NCI-H446 treated with DMSO at 0.1 percent for 48 hours (cell line): Measurements from ENCODE around the gene ANKRD17.

ENCODE experiments used
- DNase-seq: peaks from one replicate; lab custom pipeline; 2025; lab: John Stamatoyannopoulos, UW

The ANKRD17 gene

DNA sequence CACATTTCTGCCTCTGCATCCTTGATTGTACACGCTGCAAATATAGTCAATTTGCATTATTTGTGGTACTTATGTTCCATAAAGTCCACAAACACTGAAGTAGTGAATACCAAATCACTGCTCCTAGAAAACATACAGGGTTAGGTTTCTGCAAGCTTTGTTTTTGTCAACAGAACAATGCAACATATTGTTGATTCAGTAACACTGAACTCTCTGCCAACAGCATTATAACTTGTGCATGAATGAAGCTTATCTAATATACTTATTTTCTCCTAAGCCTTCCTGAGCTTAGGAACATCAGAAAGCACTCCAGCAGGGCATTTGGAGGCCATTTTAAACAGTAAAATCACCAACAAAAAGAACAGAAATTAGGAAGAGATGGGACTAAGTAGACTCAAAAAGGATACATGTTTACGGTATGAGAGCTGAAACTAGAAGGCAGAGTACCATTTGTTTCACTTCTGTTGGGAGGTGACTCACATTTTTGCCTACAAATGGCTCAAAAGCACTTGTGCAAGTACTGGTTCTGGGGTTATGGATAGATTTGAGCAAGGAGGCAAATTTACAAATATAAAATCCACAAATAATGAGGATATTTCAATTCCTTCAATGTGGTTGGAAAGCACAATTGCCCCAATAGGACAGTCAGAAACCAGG lies 203.2 kb downstream of the ANKRD17 start:
- no peak for DNase-seq

DNA sequence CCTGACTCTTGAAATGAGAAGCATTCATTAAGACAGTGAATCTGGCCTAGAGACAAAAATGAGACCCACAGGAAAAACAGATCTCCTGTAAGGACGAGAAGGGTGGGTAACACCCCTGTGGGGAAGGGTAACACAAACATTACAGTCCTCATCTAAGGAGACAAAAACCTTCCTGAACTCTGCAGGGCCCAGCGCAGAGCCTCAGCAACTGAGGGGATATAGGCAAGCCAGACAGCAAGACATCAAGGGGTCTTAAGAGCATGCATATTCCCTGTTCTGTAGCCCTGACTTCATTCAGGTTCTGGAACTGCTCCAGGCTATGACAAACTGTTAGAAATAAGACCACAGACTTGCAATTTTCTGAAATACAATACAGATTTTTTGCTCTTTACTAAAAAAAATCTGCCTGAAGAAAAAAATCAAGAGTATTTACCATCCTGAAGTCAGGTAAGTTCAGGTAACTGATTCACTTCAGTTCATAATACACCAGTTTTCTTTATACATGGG lies 204.6 kb downstream of the ANKRD17 start:
- DNase-seq: no peak

DNA sequence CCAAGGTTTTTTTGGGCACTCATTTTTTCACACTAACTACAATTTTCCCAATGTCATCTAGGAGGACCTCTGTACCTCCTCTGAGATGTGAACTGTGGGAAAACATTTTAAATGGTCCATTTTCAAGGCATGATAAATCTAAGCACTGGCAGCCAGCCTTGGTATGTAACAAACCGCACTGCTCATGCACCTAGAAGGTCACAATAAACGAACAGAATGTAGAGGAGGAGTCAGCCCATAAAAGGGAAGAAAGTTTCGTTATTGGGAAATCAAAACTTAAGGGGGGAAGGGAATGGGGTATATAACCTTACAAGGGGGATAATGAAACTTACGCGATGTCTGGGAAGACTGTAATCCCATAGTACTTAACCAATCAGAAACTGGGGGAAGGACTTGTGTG lies 205.5 kb downstream of the ANKRD17 start:
- DNase-seq: no peak

DNA sequence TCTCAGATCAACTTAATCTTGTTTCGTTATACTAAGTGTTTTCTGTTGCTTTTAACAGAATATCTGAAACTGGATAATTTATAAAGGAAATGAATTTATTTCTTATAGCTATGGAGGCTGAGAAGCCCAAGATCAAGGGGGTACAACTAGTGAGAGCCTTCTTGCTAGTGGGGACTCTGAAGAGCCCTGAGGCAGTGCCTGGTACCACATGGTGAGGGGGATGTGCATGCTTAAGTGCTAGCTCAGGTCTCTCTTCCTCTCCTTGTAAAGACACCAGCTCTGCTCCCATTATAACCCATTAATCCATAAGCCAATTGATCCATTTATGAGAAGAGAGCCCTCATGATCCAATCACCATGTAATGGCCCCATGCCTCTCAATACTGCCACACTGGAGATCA lies 207.0 kb downstream of the ANKRD17 start:
- no peak for DNase-seq

DNA sequence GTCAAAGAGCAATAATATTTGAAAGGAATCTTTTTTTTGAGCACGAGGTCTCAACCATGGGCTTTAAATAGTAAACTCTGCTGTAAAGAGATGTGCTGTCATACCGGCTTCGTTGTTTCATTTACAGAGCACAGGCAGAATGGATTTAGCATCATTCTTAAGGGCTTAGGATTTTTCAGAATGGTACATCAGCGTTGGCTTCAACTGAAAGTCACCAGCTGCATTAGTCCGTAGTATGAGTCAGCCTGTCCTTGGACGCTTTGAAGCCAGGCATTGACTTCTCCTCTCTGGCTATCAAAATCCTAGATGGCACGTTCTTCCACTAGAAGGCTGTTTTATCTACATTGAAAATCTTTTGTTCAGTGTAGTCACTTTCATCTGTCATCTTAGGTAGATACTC lies 212.7 kb downstream of the ANKRD17 start:
- no peak for DNase-seq

DNA sequence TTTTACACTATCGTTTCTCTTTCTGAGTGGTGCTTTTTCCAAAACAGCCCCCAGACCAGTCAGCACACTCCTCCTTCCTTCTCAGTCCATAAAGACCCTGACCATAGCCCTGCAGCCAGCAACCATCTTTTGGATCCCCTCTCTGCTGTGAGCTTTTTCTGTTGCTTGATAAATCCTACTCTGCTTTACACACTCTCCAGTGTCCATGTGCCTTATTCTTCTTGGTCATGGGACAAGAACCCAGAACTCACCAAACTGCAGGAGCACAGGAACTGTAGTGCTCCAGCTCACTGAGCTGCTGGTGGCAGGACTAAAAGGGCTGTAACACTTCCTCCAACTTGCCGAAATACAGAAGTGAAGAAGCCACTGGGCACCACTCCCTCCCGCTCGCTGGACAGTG lies 221.5 kb downstream of the ANKRD17 start:
- DNase-seq: no peak

DNA sequence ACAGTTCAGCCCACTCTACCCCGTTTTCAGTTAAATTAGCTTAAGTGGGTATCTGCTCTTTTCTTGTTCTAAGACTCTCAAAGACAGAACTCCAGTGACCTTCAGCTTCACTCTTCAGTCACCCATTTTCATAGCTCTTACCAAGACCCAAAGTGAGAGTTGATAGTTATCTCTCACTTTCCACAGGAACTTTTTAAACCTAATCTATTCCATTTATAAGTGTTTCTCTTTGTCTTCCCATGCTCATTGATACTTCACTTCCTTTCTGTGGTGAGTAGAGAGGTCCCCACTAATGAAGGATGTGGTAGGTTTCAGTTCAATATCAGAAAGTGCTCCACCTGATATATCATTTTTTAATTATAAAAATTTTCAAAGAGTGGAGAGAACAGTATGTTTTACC lies 222.5 kb downstream of the ANKRD17 start:
- no peak for DNase-seq

DNA sequence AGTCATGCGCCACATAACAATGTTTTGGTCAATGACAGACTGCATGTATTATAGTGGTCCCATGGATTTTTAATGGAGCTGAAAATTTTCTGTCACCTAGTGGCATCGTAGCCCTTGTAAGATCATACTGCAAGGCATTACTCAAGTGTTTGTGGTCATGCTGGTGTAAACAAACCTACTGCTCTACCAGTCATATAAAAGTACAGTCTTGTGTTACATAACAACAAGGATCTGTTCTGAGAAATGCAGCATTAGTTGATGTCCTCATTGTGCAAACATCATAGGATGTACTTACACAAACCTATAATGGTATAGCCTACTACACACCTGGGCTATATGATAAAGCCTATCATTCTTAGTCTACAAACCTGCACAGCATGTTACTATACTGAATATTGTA lies 223.7 kb downstream of the ANKRD17 start:
- DNase-seq: no peak

DNA sequence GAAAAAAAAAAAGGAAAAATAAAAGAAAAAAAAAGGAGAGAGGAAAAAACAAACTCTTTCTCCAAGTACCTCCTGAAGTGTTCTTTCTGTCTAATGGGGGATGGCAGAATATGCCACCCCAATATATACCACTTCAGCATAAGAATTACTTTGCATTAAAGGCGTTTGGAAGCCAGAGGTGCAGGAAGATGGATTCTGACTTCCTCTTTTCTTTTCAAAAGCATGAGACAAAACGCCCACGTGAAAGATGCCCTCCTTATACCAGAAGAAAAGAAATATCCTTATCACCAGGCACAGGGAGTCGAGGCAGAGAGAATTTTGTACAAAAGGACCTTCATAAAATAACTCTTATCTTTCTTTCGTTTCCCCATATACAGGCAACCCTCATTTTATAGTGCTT lies 230.0 kb downstream of the ANKRD17 start:
- DNase-seq: no peak
